Small intestine (tissue), 7 donors: Measurements from ENCODE around the gene DNAH9. TPM values are rescaled to one million over a fixed set of nuclear protein-coding genes. Genes with fewer than 3 reads are reported as not detected.
A peak's percentile ranks its signal among the peaks of the same experiment; 100 is the strongest.

Experiments used
- DNase-seq, 2 donors: peaks; one replicate each; pipeline versions ENCODE4 v3.0.0 to v3.0.0-alpha.2; 2013
- FAIRE-seq: peaks from 2 replicates; lab custom pipeline; 2012; peaks lifted over from hg19 to GRCh38; lab: Jason Lieb, UNC
- H3K27ac ChIP-seq, 3 donors: one replicate each; pipeline ENCODE4 v1.5.1; 2013; ENCODE audit warnings: low read length in 2 of 3, mild to moderate bottlenecking in 2 of 3, control low read depth in 1 of 3, inconsistent platforms in 1 of 3, low read depth in 1 of 3, moderate library complexity in 1 of 3
- H3K27me3 ChIP-seq, 3 donors: one replicate each; pipeline ENCODE4 v1.6.1; 2013; ENCODE audit warnings: low read length in 3 of 3, inconsistent platforms in 1 of 3; ENCODE audit not compliant: control insufficient read depth in 3 of 3, insufficient read depth in 3 of 3
- H3K36me3 ChIP-seq, 3 donors: one replicate each; pipeline ENCODE4 v1.6.1; 2013; ENCODE audit warnings: low read length in 3 of 3, inconsistent platforms in 1 of 3, low read depth in 1 of 3, mild to moderate bottlenecking in 1 of 3, moderate library complexity in 1 of 3; ENCODE audit not compliant: control insufficient read depth in 3 of 3, insufficient read depth in 2 of 3
- H3K4me1 ChIP-seq, 3 donors: one replicate each; pipeline ENCODE4 v1.6.1; 2013; ENCODE audit warnings: low read length in 2 of 3, inconsistent platforms in 1 of 3, low read depth in 1 of 3, mild to moderate bottlenecking in 1 of 3, moderate library complexity in 1 of 3; ENCODE audit not compliant: control insufficient read depth in 3 of 3, insufficient read depth in 2 of 3
- H3K4me3 ChIP-seq, 3 donors: one replicate each; pipeline ENCODE4 v1.5.1; 2013; ENCODE audit warnings: low read length in 3 of 3, control low read depth in 1 of 3, inconsistent platforms in 1 of 3, low read depth in 1 of 3, mild to moderate bottlenecking in 1 of 3, moderate library complexity in 1 of 3
- H3K9me3 ChIP-seq, 2 donors: one replicate each; pipeline ENCODE4 v1.6.1; 2013; ENCODE audit warnings: low read depth in 1 of 2, low read length in 1 of 2; ENCODE audit not compliant: control insufficient read depth in 2 of 2, insufficient read depth in 1 of 2
- WGBS, 3 donors: extraction: QIAGEN DNeasy Blood & Tissue Kit; methylation state at CpG; one replicate each; pipeline ENCODE4 v1.1.7; 2013; 5-methylcytosine and 5-hydroxymethylcytosine counted together
- polyA plus RNA-seq, 4 donors: library from polyadenylated mRNA; stranded (reverse) in 3 of 4; unstranded in 1 of 4; fragments of 200-250 nt in 3 of 4; fragments of 120-200 nt in 1 of 4; gene quantifications; one replicate each; pipeline versions ENCODE4 v1.2.1 to v1.2.3, GENCODE V29; 2013
- donor health status: healthy with polysubstance abuse.
- donor health status: control.
- donor health status: control.
- donor health status: Bipolar disorder and iron deficiency.
- donor health status: healthy.

DNAH9 gene
- polyA plus RNA-seq, 4 donors: 0.07 to 0.24 TPM; not detected in 2

GRCh38 chr17:11803231-11803969 lies 205.1 kb downstream of the DNAH9 start:
- no peak overlapping the region for H3K4me3 ChIP-seq
- H3K9me3 ChIP-seq: no peaks in the 10 kb centered on the region
- H3K4me1 ChIP-seq: no peaks in the 10 kb centered on the region
- FAIRE-seq: no peak
- DNase-seq: no peak
- H3K27me3 ChIP-seq: no peaks in the 10 kb centered on the region
- H3K27ac ChIP-seq: no peak overlapping the region
- WGBS, 3 donors: 67 to 77% (median 75%) methylated on average over 9 of the region's 9 CpGs
- H3K36me3 ChIP-seq: no peaks in the 10 kb centered on the region

GRCh38 chr17:11805138-11805537 lies 206.9 kb downstream of the DNAH9 start:
- 80 to 84% (median 81%) methylated on average over 6 of the region's 6 CpGs for WGBS, 3 donors
- Histone ChIP-seq H3K4me3 (no peak overlapping the region), H3K27me3 (no peaks in the 10 kb centered on the region), H3K4me1 (no peaks in the 10 kb centered on the region), H3K36me3 (no peaks in the 10 kb centered on the region), H3K9me3 (no peaks in the 10 kb centered on the region), H3K27ac (no peak overlapping the region)
- FAIRE-seq (no peak), DNase-seq (no peak)

DNA sequence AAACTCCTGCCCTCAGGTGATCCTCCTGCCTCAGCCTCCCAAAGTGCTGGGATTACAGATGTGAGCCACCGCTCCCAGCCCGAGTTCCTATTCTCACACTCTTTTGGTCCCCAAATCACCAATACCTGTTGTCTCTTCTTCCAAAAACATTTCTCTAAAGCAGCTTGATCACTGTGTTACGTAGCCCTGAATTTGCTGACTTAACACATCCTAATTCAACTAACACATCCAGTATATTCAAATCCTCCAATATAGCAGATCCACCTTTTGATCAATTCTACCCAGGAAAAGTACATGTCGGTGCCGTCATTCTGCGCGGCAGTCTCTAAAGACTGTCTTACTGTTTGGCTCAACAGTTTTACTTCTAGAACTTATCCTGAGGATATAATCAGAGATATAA lies 207.7 kb downstream of the DNAH9 start:
- no peaks in the 10 kb centered on the region for H3K4me1 ChIP-seq
- H3K9me3 ChIP-seq: no peaks in the 10 kb centered on the region
- H3K27me3 ChIP-seq: no peaks in the 10 kb centered on the region
- H3K4me3 ChIP-seq: no peak overlapping the region
- H3K27ac ChIP-seq: no peak overlapping the region
- FAIRE-seq (no peak), DNase-seq (no peak)
- 94 to 95% (median 95%) methylated on average over 7 of the region's 7 CpGs for WGBS, 3 donors
- H3K36me3 ChIP-seq: no peaks in the 10 kb centered on the region

DNA sequence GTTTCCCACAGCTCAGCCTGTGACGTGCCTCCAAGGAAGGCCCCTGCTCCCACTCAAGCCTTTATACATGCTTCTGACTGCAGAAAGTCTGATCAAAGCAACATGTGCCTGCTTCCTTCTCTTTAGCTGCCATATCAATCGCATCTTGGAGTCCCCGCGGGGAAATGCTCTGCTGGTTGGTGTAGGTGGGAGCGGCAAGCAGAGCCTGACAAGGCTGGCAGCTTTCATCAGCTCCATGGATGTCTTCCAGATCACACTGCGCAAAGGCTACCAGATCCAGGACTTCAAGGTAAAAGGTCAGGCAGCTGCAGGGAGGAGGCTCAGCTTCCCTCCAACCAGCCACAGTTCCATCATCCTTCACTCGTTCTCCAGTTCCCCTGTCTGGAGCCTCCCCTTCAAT lies 209.3 kb downstream of the DNAH9 start:
- DNase-seq: no peak
- Histone ChIP-seq H3K27me3 (no peaks in the 10 kb centered on the region), H3K4me3 (no peak overlapping the region), H3K4me1 (no peaks in the 10 kb centered on the region), H3K36me3 (no peaks in the 10 kb centered on the region), H3K27ac (no peak overlapping the region), H3K9me3 (no peaks in the 10 kb centered on the region)
- FAIRE-seq: no peak
- WGBS, 3 donors: 64 to 79% (median 78%) methylated on average over 7 of the region's 7 CpGs

- H3K9me3 ChIP-seq: no peaks in the 10 kb centered on the region
- DNase-seq: no peak
- no peaks in the 10 kb centered on the region for H3K36me3 ChIP-seq
- FAIRE-seq: no peak
- H3K4me3 ChIP-seq: no peak overlapping the region
- WGBS, 3 donors: 89 to 92% (median 90%) methylated on average over 4 of the region's 4 CpGs
- no peaks in the 10 kb centered on the region for H3K27me3 ChIP-seq
- no peak overlapping the region for H3K27ac ChIP-seq
- H3K4me1 ChIP-seq: no peaks in the 10 kb centered on the region
These were observed 215.0 kb downstream of the DNAH9 start for GRCh38 chr17:11813278-11813677.

DNA sequence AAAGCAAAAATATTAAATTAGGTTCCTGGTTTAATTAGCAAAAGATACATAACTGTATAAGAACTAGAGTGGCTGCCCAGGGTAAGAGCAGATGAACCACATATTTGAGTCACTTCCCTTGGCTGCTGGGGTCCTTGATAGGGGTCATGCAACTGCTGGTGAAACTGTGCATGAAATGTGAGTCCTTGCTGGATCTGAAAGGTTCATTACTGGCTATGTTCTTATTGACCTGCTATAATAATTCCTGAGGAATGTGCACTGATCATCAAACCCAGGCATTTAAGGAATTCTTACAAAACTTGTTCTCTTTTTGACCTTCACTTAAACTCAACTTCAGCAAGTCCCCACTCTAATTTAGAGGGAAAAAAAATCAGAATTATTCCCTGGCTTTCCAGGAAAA lies 215.6 kb downstream of the DNAH9 start:
- Histone ChIP-seq H3K9me3 (no peaks in the 10 kb centered on the region), H3K4me1 (no peaks in the 10 kb centered on the region), H3K27me3 (no peaks in the 10 kb centered on the region), H3K27ac (no peak overlapping the region), H3K36me3 (no peaks in the 10 kb centered on the region), H3K4me3 (no peak overlapping the region)
- no peak for FAIRE-seq
- no peak for DNase-seq

GRCh38 chr17:11814655-11815262 lies 216.5 kb downstream of the DNAH9 start:
- Histone ChIP-seq H3K27me3 (no peaks in the 10 kb centered on the region), H3K9me3 (no peaks in the 10 kb centered on the region), H3K4me3 (no peak overlapping the region), H3K36me3 (no peaks in the 10 kb centered on the region), H3K4me1 (no peaks in the 10 kb centered on the region), H3K27ac (no peak overlapping the region)
- DNase-seq (no peak), FAIRE-seq (no peak)
- WGBS, 3 donors: 47 to 64% (median 54%) methylated on average over 3 of the region's 3 CpGs

GRCh38 chr17:11816409-11816808 lies 218.1 kb downstream of the DNAH9 start:
- 17 to 71% (median 28%) methylated on average over 2 of the region's 2 CpGs for WGBS, 3 donors

More at GRCh38 chr17:11816409-11816808, 218.1 kb downstream of the DNAH9 start:
- Histone ChIP-seq H3K4me1 (no peaks in the 10 kb centered on the region), H3K27ac (no peak overlapping the region), H3K36me3 (no peaks in the 10 kb centered on the region), H3K4me3 (no peak overlapping the region), H3K9me3 (no peaks in the 10 kb centered on the region), H3K27me3 (no peaks in the 10 kb centered on the region)
- no peak for FAIRE-seq
- peak; percentile 1 to 23 for DNase-seq
